Measurements from ENCODE around the gene MACROD2.

GRCh38 chr20:15328084-15328483 is 1332.8 kb downstream of the MACROD2 start:
- TF ChIP-seq CTCF (conservative IDR thresholded peaks at IDR 0.05 in 1 of 2, IDR thresholded peaks at IDR 0.05 in 1 of 2; ENCODE audit: extremely low read depth in 1 of 2, insufficient read depth in 1 of 2, low read depth in 1 of 2, low read length in 2 of 2), result no peak
- TF ChIP-seq EZH2 (IDR thresholded peaks at IDR 0.05; ENCODE audit: borderline replicate concordance, low read length), result no peak

Measured in mammary epithelial cell (primary cell).